K562 (cell line): ENCODE results near the gene NR2C2AP. TPM values are rescaled to one million over a fixed set of nuclear protein-coding genes. Genes with fewer than 3 reads are reported as not detected.

Source experiments
- AFF1 ChIP-seq, 2 experiments: fragments of 450-650 bp; IDR thresholded peaks; 2 replicates each; pipeline ENCODE4 v1.6.1; 2018; ENCODE audit warnings: mild to moderate bottlenecking in 2 of 2, low read depth in 1 of 2; ENCODE audit not compliant: partially characterized antibody in 2 of 2
- ARID1B ChIP-seq: fragments of 450-650 bp; IDR thresholded peaks from 2 replicates; pipeline ENCODE4 v1.6.1; 2016; ENCODE audit warnings: antibody characterized with exemption, mild to moderate bottlenecking, inconsistent platforms
- ATF7 ChIP-seq: fragments of 450-650 bp; IDR thresholded peaks from 2 replicates; pipeline ENCODE4 v1.7.1; 2014; ENCODE audit warnings: mild to moderate bottlenecking, moderate library complexity
- BCOR ChIP-seq: fragments of 450-650 bp; IDR thresholded peaks from 2 replicates; pipeline ENCODE4 v1.6.1; 2016
- DMBX1 ChIP-seq: fragments of 250-450 bp; sonication (Bioruptor Pico); IDR thresholded peaks from 2 replicates; pipeline ENCODE4 v1.8.0; 2022; ENCODE audit warnings: inconsistent platforms, mild to moderate bottlenecking, moderate library complexity, borderline replicate concordance
- ELF4 ChIP-seq: fragments of 450-650 bp; formaldehyde crosslinking; IDR thresholded peaks from 2 replicates; pipeline ENCODE4 v1.4.0; 2022; ENCODE audit warnings: missing genetic modification characterization
- FOXP1 ChIP-seq: sonication (generic); formaldehyde crosslinking; IDR thresholded peaks from 2 replicates; pipeline ENCODE4 v1.8.0; 2022; ENCODE audit warnings: mild to moderate bottlenecking, missing genetic modification reagents
- KAT7 ChIP-seq: sonication (generic); formaldehyde crosslinking; IDR thresholded peaks from 2 replicates; pipeline ENCODE4 v1.8.0; 2022; ENCODE audit warnings: missing genetic modification reagents, mild to moderate bottlenecking, borderline replicate concordance
- MNT ChIP-seq, 2 experiments: fragments of 450-650 bp; conservative IDR thresholded peaks; 2 replicates each; pipeline ENCODE4 v1.6.1; 2017; ENCODE audit warnings: mild to moderate bottlenecking in 2 of 2, moderate library complexity in 2 of 2
- NFXL1 ChIP-seq: fragments of 450-650 bp; formaldehyde crosslinking; IDR thresholded peaks from 2 replicates; pipeline ENCODE4 v1.4.0; 2021; ENCODE audit warnings: mild to moderate bottlenecking
- NR3C1 ChIP-seq: sonication (generic); formaldehyde crosslinking; IDR thresholded peaks from 2 replicates; pipeline ENCODE4 v1.8.1; 2022; ENCODE audit warnings: missing genetic modification reagents
- PHB ChIP-seq: fragments of 250-450 bp; sonication (Bioruptor Pico); IDR thresholded peaks from 2 replicates; pipeline ENCODE4 v1.5.0; 2021
- RCOR1 ChIP-seq, 2 experiments: IDR thresholded peaks; 2 replicates each; pipeline ENCODE4 v1.6.1; 2012; ENCODE audit warnings: low read depth in 2 of 2, low read length in 2 of 2, borderline replicate concordance in 1 of 2, improper control_type of control experiment in 1 of 2
- SLC30A9 ChIP-seq: fragments of 250-450 bp; sonication (Bioruptor Pico); IDR thresholded peaks from 2 replicates; pipeline ENCODE4 v1.8.0; 2022; ENCODE audit warnings: mild to moderate bottlenecking, moderate library complexity
- TEAD1 ChIP-seq, 2 experiments: fragments of 450-650 bp in 1 of 2; sonication (generic) in 1 of 2; formaldehyde crosslinking; IDR thresholded peaks; 2 replicates each; pipeline versions ENCODE4 v1.4.0 to v1.8.0; 2020 to 2022; ENCODE audit warnings: mild to moderate bottlenecking in 2 of 2, missing genetic modification reagents in 1 of 2
- ZFP36 ChIP-seq: fragments of 150-350 bp; IDR thresholded peaks from 2 replicates; pipeline ENCODE4 v1.6.1; 2018; ENCODE audit warnings: low read length, low read depth; ENCODE audit not compliant: partially characterized antibody
- ZNF143 ChIP-seq: sonication (generic); formaldehyde crosslinking; IDR thresholded peaks from 2 replicates; pipeline ENCODE4 v1.9.0; 2022; ENCODE audit warnings: mild to moderate bottlenecking, missing genetic modification reagents
- ZNF24 ChIP-seq: fragments of 450-650 bp; IDR thresholded peaks from 2 replicates; pipeline ENCODE4 v1.6.1; 2016
- ZNF444 ChIP-seq: fragments of 250-450 bp; sonication (Bioruptor Pico); IDR thresholded peaks from 2 replicates; pipeline ENCODE4 v1.4.0; 2020; ENCODE audit warnings: mild to moderate bottlenecking, moderate library complexity
- ZNF785 ChIP-seq: fragments of 250-450 bp; sonication (Bioruptor Pico); IDR thresholded peaks from 2 replicates; pipeline ENCODE4 v1.4.0; 2020; ENCODE audit warnings: mild to moderate bottlenecking
- polyA plus RNA-seq, 8 experiments: library from polyadenylated mRNA; depleted of rRNA in 4 of 8; stranded (reverse) in 5 of 8; unstranded in 3 of 8; fragments of >200 nt; fragmentation: Nextera tagmentation in 2 of 8; fragmentation: Illumina TruSeq in 1 of 8; extraction: Ambion mirVana in 2 of 8; extraction: Trizol in 1 of 8; gene quantifications; 2 replicates each; pipeline versions ENCODE4 v1.2.1 to v1.2.3, GENCODE V29; 2011 to 2014; ENCODE audit warnings: inconsistent platforms in 1 of 8, missing spikeins in 1 of 8
- total RNA-seq, 7 experiments: library from RNA; depleted of rRNA in 6 of 7; stranded (reverse); fragments of >200 nt in 6 of 7; fragmentation: Illumina TruSeq in 2 of 7; extraction: Trizol in 2 of 7; gene quantifications; 2 replicates each; pipeline versions ENCODE4 v1.2.1 to v1.2.3, GENCODE V29; 2011 to 2021; ENCODE audit warnings: low replicate concordance in 1 of 7
- TF ChIP-seq, protein P1 (sequence below): IDR thresholded peaks from 2 replicates; pipeline ENCODE4 v1.6.1; 2014; ENCODE audit warnings: antibody characterized with exemption
- TF ChIP-seq, protein P2 (sequence below), 2 experiments: IDR thresholded peaks; 2 replicates each; pipeline ENCODE4 v1.6.1; 2011; ENCODE audit warnings: borderline replicate concordance in 1 of 2, control low read depth in 1 of 2, low read depth in 1 of 2, low read length in 1 of 2, mild to moderate bottlenecking in 1 of 2, mixed read lengths in 1 of 2, moderate library complexity in 1 of 2; ENCODE audit not compliant: insufficient read depth in 1 of 2, insufficient read length in 1 of 2, poor library complexity in 1 of 2, severe bottlenecking in 1 of 2; ENCODE audit errors: extremely low read depth in 1 of 2

Gene NR2C2AP
- total and polyA plus RNA-seq, 9 of the 15 experiments (the other 6 are each of a cell fraction or from before 2014, with no cell fraction given) = 23.7 to 77.4 (median 32.4) TPM

- TF ChIP-seq ZFP36 (peak; percentile 88), TEAD1 (CRISPR knock-in tag; IDR thresholded peaks at IDR 0.05) (0 out of 4 replicates have a peak, but pooled peaks of 1 of the 2 experiments have one; percentile 23), SLC30A9 (CRISPR knock-in tag) (no peak), ATF7 (no peak), BCOR (0 out of 2 replicates have a peak, but pooled peaks have one; percentile 38), KAT7 (CRISPR knock-in tag) (no peak), PHB (CRISPR knock-in tag) (no peak), DMBX1 (no peak), ZNF444 (no peak), ARID1B (no peak), RCOR1 (IDR thresholded peaks at IDR 0.05; ENCODE audit: borderline replicate concordance in 1 of 2, low read depth in 2 of 2, low read length in 2 of 2) (peak in 1 of 2 experiments; percentile 68; a peak in 2 of 4 replicates), NR3C1 (0 out of 2 replicates have a peak, but pooled peaks have one; percentile 75), ELF4 (CRISPR knock-in tag) (no peak), ZNF143 (CRISPR knock-in tag) (peak; percentile 63; the same call in 1 of the 2 replicates), FOXP1 (peak; percentile 88), MNT (conservative IDR thresholded peaks at IDR 0.05) (0 out of 4 replicates have a peak, but pooled peaks of 1 of the 2 experiments have one; percentile 15), ZNF24 (no peak), NFXL1 (CRISPR knock-in tag) (no peak), ZNF785 (CRISPR knock-in tag) (no peak), AFF1 (IDR thresholded peaks at IDR 0.05; ENCODE audit: low read depth in 1 of 2, partially characterized antibody in 2 of 2) (peak in 1 of 2 experiments; percentile 83)
- TF ChIP-seq, protein P1, sequence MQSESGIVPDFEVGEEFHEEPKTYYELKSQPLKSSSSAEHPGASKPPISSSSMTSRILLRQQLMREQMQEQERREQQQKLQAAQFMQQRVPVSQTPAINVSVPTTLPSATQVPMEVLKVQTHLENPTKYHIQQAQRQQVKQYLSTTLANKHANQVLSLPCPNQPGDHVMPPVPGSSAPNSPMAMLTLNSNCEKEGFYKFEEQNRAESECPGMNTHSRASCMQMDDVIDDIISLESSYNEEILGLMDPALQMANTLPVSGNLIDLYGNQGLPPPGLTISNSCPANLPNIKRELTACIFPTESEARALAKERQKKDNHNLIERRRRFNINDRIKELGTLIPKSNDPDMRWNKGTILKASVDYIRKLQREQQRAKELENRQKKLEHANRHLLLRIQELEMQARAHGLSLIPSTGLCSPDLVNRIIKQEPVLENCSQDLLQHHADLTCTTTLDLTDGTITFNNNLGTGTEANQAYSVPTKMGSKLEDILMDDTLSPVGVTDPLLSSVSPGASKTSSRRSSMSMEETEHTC = no peak
- TF ChIP-seq, protein P2, sequence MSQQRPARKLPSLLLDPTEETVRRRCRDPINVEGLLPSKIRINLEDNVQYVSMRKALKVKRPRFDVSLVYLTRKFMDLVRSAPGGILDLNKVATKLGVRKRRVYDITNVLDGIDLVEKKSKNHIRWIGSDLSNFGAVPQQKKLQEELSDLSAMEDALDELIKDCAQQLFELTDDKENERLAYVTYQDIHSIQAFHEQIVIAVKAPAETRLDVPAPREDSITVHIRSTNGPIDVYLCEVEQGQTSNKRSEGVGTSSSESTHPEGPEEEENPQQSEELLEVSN (IDR thresholded peaks at IDR 0.05; ENCODE audit: borderline replicate concordance in 1 of 2, extremely low read depth in 1 of 2, insufficient read depth in 1 of 2, insufficient read length in 1 of 2, low read depth in 1 of 2, low read length in 1 of 2, poor library complexity in 1 of 2, severe bottlenecking in 1 of 2) = peak in 1 of 2 experiments; percentile 58
Observed at GRCh38 chr19:19214892-19215291, 11.7 kb upstream of the NR2C2AP start (continued).
